HG03457 (cell line): Measurements from ENCODE around the gene SGF29.
"Not testable (repeated sequence)": the region's sequence is repeated elsewhere in the genome, so short reads cannot be mapped to it uniquely, and the experiment has no call there.

ENCODE experiments used
- ATAC-seq: cut with Tn5 transposase; IDR thresholded peaks from one replicate; pipeline ENCODE4 v1.9.1; 2021; ENCODE audit warnings: moderate number of reproducible peaks; ENCODE audit not compliant: unreplicated experiment

The SGF29 gene

DNA sequence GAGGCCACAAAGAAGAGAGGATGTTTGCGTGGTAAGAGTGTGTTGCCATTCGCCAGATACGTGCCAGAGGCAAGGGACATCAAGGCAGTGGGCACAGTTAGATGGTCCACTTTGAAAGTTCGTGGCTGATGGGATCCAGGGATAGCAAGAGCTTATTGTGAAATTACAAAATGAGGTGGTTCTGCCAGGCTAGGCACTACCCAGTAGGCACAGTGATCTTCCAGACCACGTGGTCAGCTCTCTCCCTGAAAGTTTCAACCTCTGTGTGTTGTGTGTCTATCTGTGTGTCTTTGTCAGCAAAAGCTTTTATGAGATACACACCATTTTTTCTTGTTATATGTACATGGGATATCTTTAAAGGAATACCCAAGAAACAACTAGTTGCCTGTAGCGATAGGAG lies 9.5 kb downstream of the SGF29 start:
- ATAC-seq: no peak

DNA sequence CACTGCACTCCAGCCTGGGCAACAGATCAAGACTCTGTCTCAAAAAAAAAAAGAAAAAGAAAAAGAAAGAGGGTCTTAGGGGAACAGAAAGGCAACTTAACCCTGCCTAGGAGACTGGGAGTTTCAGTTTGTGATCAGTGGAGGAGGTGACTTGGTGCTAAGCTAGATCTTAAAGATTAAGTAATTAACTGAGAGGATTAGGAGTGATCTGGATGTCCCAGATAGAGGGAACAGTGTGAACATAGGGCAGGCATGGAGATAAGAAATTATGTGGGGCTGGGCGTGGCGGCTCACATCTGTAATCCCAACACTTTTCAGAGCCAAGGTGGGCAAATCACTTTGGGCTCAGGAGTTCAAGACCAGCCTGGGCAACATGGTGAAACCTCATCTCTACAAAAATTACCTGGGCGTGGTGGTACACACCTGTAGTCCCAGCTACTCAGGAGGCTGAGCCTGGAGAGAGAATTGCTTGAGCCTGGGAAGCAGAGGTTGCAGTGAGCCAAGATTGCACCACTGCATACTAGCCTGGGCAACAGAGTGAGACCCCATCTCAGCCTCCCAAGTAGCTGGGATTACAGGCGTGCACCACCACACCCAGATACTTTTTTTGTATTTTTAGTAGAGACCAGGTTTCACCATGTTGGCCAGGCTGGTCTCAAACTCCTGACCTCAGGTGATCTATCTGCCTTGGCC lies 12.7 kb downstream of the SGF29 start:
- ATAC-seq: not testable (repeated sequence)

GRCh38 chr16:28567292-28567691 lies 13.6 kb downstream of the SGF29 start:
- ATAC-seq: no peak

DNA sequence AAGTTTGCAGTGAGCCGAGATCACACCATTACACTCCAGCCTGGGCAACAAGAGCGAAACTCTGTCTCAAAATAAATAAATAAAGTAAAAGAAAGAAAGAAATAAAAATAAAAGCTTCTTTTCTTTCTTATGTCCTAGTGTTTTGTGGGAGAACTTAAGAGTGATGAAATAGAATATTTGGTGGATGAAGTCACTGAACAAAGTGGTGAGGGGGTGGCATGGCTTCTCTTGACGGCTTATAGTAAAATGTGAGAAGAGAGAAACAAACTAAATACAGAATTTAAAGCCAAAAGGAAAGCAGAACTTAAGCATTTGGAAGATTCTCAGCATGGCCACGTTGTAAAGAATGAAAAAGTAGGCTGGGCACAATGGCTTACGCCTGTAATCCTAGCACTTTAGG lies 15.3 kb downstream of the SGF29 start:
- no peak for ATAC-seq

DNA sequence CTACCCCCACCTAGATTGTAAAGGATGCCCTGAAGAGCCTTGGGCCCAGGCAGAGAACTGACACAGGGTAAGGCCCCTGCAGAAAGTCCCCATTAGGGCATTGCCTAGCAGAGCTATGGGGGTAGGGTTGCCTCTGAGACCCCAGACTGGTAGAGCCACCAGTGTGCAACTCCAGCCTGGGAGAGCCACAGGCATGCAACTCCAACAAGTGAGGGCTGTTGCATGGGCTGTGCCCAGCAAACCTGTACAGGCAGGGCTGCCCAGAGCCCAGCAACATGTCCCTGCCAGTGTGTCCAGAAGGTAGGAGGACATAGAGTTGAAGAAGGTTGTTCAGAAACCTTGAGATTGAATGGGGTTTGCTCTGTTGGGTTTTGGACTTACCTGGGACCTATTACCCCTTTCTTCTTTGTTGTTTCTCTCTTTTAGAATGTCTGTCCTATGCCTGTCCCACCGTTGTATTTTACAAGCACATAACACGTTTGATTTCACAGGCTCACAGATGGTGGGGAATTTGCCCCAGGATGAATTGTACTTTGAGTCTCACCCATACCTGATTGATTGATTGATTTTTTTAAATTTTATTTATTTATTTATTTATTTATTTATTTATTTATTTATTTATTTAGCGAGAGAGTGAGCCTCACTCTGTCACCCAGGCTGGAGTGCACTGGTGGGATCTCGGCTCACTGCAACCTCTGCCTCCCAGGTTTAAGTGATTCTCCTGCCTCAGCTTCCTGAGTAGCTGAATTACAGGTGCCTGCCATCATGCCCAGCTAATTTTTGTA lies 16.4 kb downstream of the SGF29 start:
- no peak for ATAC-seq

DNA sequence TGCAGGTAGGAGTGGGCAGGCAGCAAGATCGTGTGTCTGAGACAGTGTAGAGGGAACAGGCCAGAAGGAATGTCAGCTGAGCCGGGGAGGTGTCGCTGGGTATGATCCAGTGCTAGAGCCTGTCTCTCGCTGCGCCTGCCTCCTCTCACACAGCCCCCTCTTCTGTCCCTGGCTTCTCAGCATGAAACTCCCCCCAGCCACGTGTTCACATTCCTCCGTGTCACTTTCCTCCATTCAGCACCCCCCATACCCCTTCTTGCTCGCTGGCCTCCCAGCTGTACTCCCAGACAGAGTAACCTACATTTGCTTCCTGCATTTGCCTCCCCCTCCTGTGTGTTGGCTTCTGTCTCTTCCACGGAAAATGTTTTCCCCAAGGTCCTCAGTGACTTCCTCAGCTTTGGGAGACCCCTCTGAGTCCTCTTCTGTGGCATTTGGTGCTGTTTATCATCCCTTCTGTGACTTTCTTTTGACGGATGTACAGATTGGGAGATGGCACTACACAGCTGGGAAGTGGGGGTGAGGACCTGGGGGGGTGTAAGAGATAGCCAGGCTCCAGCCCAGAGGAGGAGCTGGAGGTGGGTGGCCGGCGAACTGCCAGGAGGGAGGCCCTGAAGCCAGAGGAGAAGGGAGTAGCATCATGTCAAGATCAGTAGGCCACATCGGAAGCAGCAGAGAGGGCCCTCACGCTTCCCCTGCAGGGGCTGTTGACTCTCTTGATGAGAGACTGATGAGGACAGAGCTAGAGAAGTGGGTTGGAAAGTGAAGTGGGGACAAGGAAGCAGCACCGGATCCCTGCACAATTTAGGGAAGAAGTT lies 19.2 kb downstream of the SGF29 start:
- no peak for ATAC-seq

DNA sequence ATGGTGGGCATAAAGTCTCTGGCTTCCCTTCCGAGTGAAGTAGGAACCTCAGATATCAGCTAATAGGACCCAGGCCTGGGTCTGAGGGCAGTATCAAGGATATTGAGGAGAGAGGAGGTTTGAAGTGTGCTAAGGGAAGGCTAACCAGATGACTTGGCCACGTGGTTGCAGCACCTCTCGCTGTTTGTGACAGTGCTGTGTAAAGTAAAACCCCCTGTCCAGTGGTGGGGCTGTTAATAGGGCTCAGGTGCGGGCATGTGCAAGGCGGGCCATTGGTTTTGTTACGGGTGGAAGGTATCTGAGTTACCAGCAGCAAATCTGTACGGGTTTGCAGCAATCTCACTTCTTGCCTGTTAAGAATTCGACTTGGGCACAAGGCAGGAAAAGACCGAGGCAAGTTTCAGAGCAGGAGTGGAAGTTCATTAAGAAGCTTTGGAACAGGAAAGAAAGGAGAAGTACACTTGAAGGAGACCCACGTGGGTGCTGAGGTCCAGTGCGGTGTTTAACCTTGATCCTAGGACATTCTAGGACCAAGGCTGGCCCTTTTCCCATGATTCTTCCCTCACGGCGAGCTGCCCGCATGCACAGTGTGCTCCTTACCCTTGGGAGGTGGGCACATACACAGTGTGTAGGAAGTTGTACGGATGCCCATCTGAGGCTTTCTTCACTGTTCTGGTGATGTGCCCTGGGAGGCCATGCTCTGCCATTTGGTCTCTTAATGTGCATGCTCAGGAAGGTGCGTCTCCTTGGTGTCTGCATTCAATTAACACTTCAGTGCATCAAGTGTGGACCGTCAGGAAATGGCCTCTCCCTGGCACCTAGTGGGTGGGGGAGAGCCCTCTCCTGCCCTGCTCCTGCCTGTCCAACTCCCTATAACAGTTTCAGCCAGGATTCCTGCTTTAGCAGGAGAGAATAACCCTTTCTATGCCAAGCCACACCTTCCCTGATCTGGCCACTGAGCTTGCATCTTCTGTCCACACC lies 20.3 kb downstream of the SGF29 start:
- no peak for ATAC-seq

GRCh38 chr16:28574925-28575324 lies 21.2 kb downstream of the SGF29 start:
- ATAC-seq: no peak

DNA sequence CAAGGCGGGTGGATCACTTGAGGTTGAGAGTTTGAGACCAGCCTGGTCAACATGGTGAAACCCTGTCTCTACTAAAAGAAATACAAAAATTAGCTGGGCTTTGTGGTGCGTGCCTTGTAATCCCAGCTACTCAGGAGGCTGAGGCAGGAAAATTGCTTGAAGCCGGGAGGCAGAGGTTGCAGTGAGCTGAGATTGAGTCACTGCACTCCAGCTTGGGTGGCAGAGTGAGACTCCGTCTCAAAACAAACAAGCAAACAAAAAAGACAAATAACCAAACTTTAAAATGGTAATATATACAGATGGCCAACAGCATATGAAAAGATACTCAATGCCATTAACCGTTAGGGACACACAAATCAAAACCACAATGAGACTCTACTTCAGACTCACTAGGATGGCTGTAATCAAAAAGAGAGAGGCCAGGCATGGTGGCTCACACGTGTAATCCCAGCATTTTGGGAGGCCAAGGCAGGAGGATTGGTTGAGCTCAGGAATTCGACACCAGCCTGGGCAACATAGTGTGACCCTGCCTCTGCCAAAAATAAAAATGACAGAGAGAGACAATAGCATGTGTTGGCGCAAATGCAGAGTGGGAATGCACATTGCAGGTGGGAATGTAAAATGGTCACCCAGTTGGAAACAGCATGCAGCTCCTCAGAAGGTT lies 21.9 kb downstream of the SGF29 start:
- no peak for ATAC-seq

DNA sequence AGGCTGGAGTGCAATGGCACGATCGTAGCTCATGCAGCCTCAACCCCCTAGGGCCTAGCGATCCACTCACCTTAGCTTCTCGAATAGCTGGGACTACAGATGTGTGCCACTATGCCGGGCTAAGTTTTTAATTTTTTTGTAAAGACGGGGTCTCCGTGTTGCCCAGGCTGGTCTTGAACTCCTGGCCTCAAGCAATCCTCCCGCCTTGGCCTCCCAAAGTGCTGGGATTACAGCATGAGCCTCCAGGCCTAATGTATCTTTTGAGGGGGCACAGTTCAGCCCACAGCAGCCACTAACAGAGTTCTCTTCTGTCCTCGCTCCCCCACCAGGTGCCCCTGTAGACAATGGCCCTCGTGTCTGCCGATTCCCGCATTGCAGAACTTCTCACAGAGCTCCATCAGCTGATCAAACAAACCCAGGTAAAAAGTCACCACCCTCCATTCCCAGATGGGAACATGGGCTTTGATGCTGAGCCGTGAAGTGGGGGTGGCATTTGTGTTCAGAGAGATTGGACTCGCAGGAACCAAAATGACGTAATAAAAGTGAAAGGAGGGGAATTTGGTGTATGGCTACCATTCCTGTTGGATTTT lies 27.1 kb downstream of the SGF29 start:
- ATAC-seq: no peak

- ATAC-seq: no peak
These were observed 32.0 kb downstream of the SGF29 start for GRCh38 chr16:28585674-28586073.

- ATAC-seq: no peak
These were observed 32.7 kb downstream of the SGF29 start for GRCh38 chr16:28586466-28586865.

DNA sequence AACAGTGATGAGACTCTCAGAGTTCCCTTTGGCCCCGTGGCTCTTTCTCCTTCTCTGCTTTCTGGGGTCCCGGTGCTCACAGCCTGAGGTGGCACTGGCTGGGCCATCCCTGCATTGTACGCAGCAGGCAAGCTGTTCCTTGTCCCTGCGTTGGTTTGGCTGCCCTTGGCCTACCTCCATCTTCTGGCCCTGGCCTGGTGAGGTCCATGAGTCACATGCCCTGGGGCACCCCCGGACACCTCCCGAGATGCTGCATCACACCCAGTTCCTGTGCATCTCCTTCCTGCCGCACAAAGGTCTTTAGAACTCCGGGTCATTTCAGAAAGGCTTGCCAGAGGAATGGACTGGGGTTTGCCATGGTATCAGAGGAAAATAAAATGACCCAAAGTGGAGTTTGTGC lies 33.7 kb downstream of the SGF29 start:
- no peak for ATAC-seq

- no peak for ATAC-seq
These were observed 35.3 kb downstream of the SGF29 start for GRCh38 chr16:28589069-28589468.

DNA sequence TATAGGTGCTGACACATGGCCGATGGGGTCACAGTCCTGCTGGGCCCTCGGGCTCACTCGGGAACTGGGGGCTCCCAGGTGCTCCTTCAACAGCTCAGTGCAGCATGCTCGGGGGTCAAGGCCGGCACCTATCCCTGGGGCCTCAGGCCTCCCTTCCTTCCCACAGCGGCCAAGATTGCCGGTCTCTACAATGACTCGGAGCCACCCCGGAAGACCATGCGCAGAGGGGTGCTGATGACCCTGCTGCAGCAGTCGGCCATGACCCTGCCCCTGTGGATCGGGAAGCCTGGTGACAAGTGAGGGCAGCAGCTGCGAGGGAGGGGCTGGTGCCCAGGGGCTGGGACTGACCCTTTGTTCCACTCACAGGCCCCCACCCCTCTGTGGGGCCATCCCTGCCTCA lies 36.2 kb downstream of the SGF29 start:
- no peak for ATAC-seq

- no peak for ATAC-seq
These were observed 36.9 kb downstream of the SGF29 start for GRCh38 chr16:28590384-28591340.

GRCh38 chr16:28591355-28591754 lies 37.6 kb downstream of the SGF29 start:
- ATAC-seq: no peak

DNA sequence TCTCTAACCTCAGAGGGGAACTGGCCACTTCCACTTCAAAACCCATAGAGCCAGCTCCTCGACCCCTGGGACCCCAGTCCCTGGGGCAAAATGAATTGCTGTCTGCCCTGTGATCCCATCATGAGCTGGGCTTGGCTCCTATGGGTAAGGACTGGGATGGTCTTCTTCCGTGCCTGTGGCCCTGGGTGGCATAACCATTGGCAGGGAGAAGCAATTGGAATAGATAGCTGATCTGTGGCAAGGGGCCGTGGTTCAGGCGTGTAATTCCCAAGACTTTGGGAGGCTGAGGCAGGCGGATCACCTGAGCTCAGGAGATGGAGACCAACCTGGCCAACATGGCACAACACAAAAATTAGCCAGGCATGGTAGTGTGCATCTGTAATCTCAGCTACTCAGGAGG lies 38.8 kb downstream of the SGF29 start:
- ATAC-seq: no peak
